WTC11 (cell line): Measurements from ENCODE around the gene PRKAR1B. TPM values are rescaled to one million over a fixed set of nuclear protein-coding genes. Genes with fewer than 3 reads are reported as not detected.

ENCODE experiments used
- ATAC-seq: fragments of 200-7000 bp; cut with Tn5 transposase; 2 replicates; pipeline ENCODE4 v1.10.0; 2021; ENCODE audit warnings: mild to moderate bottlenecking, moderate library complexity
- CTCF ChIA-PET: fragments of 300-600 bp; sonication (Branson Sonifier 250); formaldehyde crosslinking; loops from one replicate; lab custom pipeline; 2021; ENCODE audit warnings: antibody characterized with exemption; lab: Charles Lee
- POLR2A ChIA-PET: fragments of 350-600 bp; sonication (Branson Sonifier 250); formaldehyde crosslinking; loops from one replicate; lab custom pipeline; 2021; ENCODE audit warnings: antibody characterized with exemption; lab: Charles Lee
- DNase-seq: peaks from one replicate; pipeline ENCODE4 v3.0.0; 2021; ENCODE audit warnings: low spot score
- H3K27ac Mint-ChIP-seq: 2 replicates; pipeline ENCODE4 v1.8.0; 2021; ENCODE audit warnings: mixed read lengths
- H3K27me3 Mint-ChIP-seq: 2 replicates; pipeline ENCODE4 v1.8.0; 2021; ENCODE audit warnings: low read depth, mild to moderate bottlenecking, moderate library complexity, mixed read lengths
- H3K36me3 Mint-ChIP-seq: 2 replicates; pipeline ENCODE4 v1.8.0; 2021; ENCODE audit warnings: mixed read lengths
- H3K4me1 Mint-ChIP-seq: 2 replicates; pipeline ENCODE4 v1.8.0; 2022; ENCODE audit warnings: mixed read lengths
- H3K4me3 Mint-ChIP-seq: 2 replicates; pipeline ENCODE4 v1.8.0; 2021; ENCODE audit warnings: mild to moderate bottlenecking, moderate library complexity, mixed read lengths
- H3K9me3 Mint-ChIP-seq: 2 replicates; pipeline ENCODE4 v1.8.0; 2021; ENCODE audit warnings: mixed read lengths
- ESRRA ChIP-seq: sonication (generic); formaldehyde crosslinking; IDR thresholded peaks from 2 replicates; pipeline ENCODE4 v1.8.1; 2022; ENCODE audit warnings: mild to moderate bottlenecking, missing genetic modification reagents, borderline replicate concordance
- FOXJ3 ChIP-seq: sonication (generic); formaldehyde crosslinking; IDR thresholded peaks from 2 replicates; pipeline ENCODE4 v1.9.0; 2021; ENCODE audit warnings: missing genetic modification reagents, mild to moderate bottlenecking, borderline replicate concordance
- GABPB1 ChIP-seq: sonication (generic); formaldehyde crosslinking; IDR thresholded peaks from 2 replicates; pipeline ENCODE4 v1.8.1; 2023; ENCODE audit warnings: mild to moderate bottlenecking, missing genetic modification reagents
- JAZF1 ChIP-seq: fragments of 250-450 bp; sonication (Bioruptor Pico); IDR thresholded peaks from 2 replicates; pipeline ENCODE4 v1.9.0; 2021; ENCODE audit warnings: moderate library complexity, mild to moderate bottlenecking, inconsistent platforms
- NR2C2 ChIP-seq: sonication (generic); formaldehyde crosslinking; IDR thresholded peaks from 2 replicates; pipeline ENCODE4 v1.8.0; 2022; ENCODE audit warnings: mild to moderate bottlenecking, missing genetic modification reagents
- OVOL2 ChIP-seq: fragments of 250-450 bp; sonication (Bioruptor Pico); IDR thresholded peaks from 2 replicates; pipeline ENCODE4 v1.9.0; 2021; ENCODE audit warnings: mild to moderate bottlenecking, borderline replicate concordance
- RELA ChIP-seq: sonication (generic); formaldehyde crosslinking; IDR thresholded peaks from 2 replicates; pipeline ENCODE4 v1.8.1; 2022; ENCODE audit warnings: missing genetic modification reagents, mild to moderate bottlenecking, borderline replicate concordance
- TEAD1 ChIP-seq: sonication (generic); formaldehyde crosslinking; IDR thresholded peaks from 2 replicates; pipeline ENCODE4 v1.8.0; 2022; ENCODE audit warnings: mild to moderate bottlenecking, missing genetic modification reagents
- TEAD4 ChIP-seq: sonication (generic); formaldehyde crosslinking; IDR thresholded peaks from 2 replicates; pipeline ENCODE4 v1.8.0; 2022; ENCODE audit warnings: mild to moderate bottlenecking, missing genetic modification reagents
- ZNF121 ChIP-seq: sonication (generic); formaldehyde crosslinking; IDR thresholded peaks from 2 replicates; pipeline ENCODE4 v1.8.0; 2023; ENCODE audit warnings: missing genetic modification reagents
- ZNF317 ChIP-seq: sonication (generic); formaldehyde crosslinking; IDR thresholded peaks from 2 replicates; pipeline ENCODE4 v1.8.1; 2023; ENCODE audit warnings: low read depth, mild to moderate bottlenecking, moderate library complexity, missing genetic modification reagents, borderline replicate concordance
- ZNF671 ChIP-seq: fragments of 250-450 bp; sonication (Bioruptor Pico); IDR thresholded peaks from 2 replicates; pipeline ENCODE4 v1.8.0; 2021; ENCODE audit warnings: mild to moderate bottlenecking
- total RNA-seq: library from RNA; stranded (reverse); gene quantifications from 3 replicates; pipeline ENCODE4 v1.2.3, GENCODE V29; 2021
- TF ChIP-seq, protein P1 (sequence below): fragments of 250-450 bp; sonication (Bioruptor Pico); IDR thresholded peaks from 2 replicates; pipeline ENCODE4 v1.9.0; 2021; ENCODE audit warnings: mild to moderate bottlenecking, borderline replicate concordance
- TF ChIP-seq, protein P2 (sequence below): fragments of 250-450 bp; sonication (Bioruptor Pico); IDR thresholded peaks from 2 replicates; pipeline ENCODE4 v1.9.0; 2021; ENCODE audit warnings: mild to moderate bottlenecking
- TF ChIP-seq, protein P3 (sequence below): fragments of 250-450 bp; sonication (Bioruptor Pico); IDR thresholded peaks from 2 replicates; pipeline ENCODE4 v1.8.0; 2021; ENCODE audit warnings: mild to moderate bottlenecking
- TF ChIP-seq, protein P4 (sequence below): sonication (generic); formaldehyde crosslinking; IDR thresholded peaks from 2 replicates; pipeline ENCODE4 v1.8.1; 2023; ENCODE audit warnings: mild to moderate bottlenecking, missing genetic modification reagents
- TF ChIP-seq, protein P5 (sequence below): sonication (generic); formaldehyde crosslinking; IDR thresholded peaks from 2 replicates; pipeline ENCODE4 v1.8.0; 2023; ENCODE audit warnings: missing genetic modification reagents
- TF ChIP-seq, protein P6 (sequence below): fragments of 250-450 bp; sonication (Bioruptor Pico); IDR thresholded peaks from 2 replicates; pipeline ENCODE4 v1.9.0; 2021; ENCODE audit warnings: moderate library complexity, mild to moderate bottlenecking, inconsistent platforms, borderline replicate concordance
- TF ChIP-seq, protein P7 (sequence below): sonication (generic); formaldehyde crosslinking; IDR thresholded peaks from 2 replicates; pipeline ENCODE4 v1.8.1; 2023; ENCODE audit warnings: mild to moderate bottlenecking, missing genetic modification reagents

Gene PRKAR1B
- total RNA-seq, 1 experiment from 2014 or later: 43.6 TPM

DNA sequence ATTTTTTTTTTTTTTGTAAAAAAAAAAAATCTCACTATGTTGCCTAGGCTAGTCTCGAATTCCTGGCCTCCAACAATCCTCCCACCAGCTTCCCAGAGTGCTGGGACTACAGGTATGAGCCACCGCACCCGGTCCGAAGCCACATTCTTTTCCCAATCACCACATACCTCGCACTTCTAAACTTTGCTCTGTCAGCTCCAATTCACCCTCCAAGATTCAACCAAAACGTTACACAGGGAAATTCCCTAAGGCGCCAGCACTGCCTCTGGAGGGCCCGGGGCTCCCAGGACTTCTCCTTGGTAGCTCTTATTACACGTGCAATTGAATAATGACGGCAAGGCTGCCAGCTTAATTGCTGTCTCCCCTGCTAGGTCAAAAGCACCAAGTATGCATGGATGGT lies 10.9 kb downstream of the PRKAR1B start (continued):
- TF ChIP-seq, protein P1, sequence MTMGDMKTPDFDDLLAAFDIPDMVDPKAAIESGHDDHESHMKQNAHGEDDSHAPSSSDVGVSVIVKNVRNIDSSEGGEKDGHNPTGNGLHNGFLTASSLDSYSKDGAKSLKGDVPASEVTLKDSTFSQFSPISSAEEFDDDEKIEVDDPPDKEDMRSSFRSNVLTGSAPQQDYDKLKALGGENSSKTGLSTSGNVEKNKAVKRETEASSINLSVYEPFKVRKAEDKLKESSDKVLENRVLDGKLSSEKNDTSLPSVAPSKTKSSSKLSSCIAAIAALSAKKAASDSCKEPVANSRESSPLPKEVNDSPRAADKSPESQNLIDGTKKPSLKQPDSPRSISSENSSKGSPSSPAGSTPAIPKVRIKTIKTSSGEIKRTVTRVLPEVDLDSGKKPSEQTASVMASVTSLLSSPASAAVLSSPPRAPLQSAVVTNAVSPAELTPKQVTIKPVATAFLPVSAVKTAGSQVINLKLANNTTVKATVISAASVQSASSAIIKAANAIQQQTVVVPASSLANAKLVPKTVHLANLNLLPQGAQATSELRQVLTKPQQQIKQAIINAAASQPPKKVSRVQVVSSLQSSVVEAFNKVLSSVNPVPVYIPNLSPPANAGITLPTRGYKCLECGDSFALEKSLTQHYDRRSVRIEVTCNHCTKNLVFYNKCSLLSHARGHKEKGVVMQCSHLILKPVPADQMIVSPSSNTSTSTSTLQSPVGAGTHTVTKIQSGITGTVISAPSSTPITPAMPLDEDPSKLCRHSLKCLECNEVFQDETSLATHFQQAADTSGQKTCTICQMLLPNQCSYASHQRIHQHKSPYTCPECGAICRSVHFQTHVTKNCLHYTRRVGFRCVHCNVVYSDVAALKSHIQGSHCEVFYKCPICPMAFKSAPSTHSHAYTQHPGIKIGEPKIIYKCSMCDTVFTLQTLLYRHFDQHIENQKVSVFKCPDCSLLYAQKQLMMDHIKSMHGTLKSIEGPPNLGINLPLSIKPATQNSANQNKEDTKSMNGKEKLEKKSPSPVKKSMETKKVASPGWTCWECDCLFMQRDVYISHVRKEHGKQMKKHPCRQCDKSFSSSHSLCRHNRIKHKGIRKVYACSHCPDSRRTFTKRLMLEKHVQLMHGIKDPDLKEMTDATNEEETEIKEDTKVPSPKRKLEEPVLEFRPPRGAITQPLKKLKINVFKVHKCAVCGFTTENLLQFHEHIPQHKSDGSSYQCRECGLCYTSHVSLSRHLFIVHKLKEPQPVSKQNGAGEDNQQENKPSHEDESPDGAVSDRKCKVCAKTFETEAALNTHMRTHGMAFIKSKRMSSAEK (CRISPR knock-in tag): no peak
- no peak for TF ChIP-seq ZNF121 (CRISPR knock-in tag)
- TF ChIP-seq RELA (CRISPR knock-in tag): no peak
- TF ChIP-seq JAZF1 (CRISPR knock-in tag): no peak
- TF ChIP-seq OVOL2 (CRISPR knock-in tag): no peak
- TF ChIP-seq TEAD4 (CRISPR knock-in tag): no peak
- TF ChIP-seq, protein P2, sequence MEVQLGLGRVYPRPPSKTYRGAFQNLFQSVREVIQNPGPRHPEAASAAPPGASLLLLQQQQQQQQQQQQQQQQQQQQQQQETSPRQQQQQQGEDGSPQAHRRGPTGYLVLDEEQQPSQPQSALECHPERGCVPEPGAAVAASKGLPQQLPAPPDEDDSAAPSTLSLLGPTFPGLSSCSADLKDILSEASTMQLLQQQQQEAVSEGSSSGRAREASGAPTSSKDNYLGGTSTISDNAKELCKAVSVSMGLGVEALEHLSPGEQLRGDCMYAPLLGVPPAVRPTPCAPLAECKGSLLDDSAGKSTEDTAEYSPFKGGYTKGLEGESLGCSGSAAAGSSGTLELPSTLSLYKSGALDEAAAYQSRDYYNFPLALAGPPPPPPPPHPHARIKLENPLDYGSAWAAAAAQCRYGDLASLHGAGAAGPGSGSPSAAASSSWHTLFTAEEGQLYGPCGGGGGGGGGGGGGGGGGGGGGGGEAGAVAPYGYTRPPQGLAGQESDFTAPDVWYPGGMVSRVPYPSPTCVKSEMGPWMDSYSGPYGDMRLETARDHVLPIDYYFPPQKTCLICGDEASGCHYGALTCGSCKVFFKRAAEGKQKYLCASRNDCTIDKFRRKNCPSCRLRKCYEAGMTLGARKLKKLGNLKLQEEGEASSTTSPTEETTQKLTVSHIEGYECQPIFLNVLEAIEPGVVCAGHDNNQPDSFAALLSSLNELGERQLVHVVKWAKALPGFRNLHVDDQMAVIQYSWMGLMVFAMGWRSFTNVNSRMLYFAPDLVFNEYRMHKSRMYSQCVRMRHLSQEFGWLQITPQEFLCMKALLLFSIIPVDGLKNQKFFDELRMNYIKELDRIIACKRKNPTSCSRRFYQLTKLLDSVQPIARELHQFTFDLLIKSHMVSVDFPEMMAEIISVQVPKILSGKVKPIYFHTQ (CRISPR knock-in tag): no peak
- TF ChIP-seq, protein P3, sequence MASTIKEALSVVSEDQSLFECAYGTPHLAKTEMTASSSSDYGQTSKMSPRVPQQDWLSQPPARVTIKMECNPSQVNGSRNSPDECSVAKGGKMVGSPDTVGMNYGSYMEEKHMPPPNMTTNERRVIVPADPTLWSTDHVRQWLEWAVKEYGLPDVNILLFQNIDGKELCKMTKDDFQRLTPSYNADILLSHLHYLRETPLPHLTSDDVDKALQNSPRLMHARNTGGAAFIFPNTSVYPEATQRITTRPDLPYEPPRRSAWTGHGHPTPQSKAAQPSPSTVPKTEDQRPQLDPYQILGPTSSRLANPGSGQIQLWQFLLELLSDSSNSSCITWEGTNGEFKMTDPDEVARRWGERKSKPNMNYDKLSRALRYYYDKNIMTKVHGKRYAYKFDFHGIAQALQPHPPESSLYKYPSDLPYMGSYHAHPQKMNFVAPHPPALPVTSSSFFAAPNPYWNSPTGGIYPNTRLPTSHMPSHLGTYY (CRISPR knock-in tag): no peak
- TF ChIP-seq, protein P4, sequence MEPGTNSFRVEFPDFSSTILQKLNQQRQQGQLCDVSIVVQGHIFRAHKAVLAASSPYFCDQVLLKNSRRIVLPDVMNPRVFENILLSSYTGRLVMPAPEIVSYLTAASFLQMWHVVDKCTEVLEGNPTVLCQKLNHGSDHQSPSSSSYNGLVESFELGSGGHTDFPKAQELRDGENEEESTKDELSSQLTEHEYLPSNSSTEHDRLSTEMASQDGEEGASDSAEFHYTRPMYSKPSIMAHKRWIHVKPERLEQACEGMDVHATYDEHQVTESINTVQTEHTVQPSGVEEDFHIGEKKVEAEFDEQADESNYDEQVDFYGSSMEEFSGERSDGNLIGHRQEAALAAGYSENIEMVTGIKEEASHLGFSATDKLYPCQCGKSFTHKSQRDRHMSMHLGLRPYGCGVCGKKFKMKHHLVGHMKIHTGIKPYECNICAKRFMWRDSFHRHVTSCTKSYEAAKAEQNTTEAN (CRISPR knock-in tag): no peak

DNA sequence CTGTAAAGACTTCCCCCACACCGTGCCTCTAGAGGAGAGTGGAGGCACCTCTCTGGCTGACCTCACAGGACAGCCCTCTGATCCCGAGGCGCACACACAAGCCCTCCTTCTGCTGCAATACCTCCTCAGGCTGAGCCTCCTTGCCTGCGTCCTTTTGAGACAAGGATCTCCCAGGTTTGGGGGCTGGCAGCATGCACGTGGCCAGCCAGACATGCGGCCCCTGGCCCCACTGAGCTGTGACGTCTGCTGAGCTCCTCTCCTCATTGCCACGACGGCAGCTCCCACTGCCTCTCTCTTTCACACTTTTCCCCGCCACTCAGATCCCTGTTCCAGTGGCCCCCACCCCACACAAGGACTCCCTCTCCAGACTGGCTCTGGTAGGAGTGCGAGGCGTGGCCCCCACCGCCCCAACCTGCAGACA lies 12.8 kb downstream of the PRKAR1B start:
- peaks cover 13% of the 10 kb centered on the region for H3K36me3 Mint-ChIP-seq
- peak overlapping the region; percentile 63; the same call in 1 of the 2 replicates for H3K27ac Mint-ChIP-seq
- no peak overlapping the region; the same call in 1 of the 2 replicates for H3K4me3 Mint-ChIP-seq
- POLR2A ChIA-PET: interaction anchor here (1.5 kb wide), 1 partner anchor 49 kb away, joined by 3 read pairs; no protein-coding TSS in a partner anchor
- no peaks in the 10 kb centered on the region for H3K27me3 Mint-ChIP-seq
- ATAC-seq (peak; percentile 13; the same call in 1 of the 2 replicates), DNase-seq (no peak)
- H3K4me1 Mint-ChIP-seq: peaks cover 17% of the 10 kb centered on the region
- H3K9me3 Mint-ChIP-seq: peaks cover 4% of the 10 kb centered on the region; the same call in 1 of the 2 replicates
- CTCF ChIA-PET: no interaction called here
- TF ChIP-seq ZNF317 (CRISPR knock-in tag) (no peak), TEAD4 (CRISPR knock-in tag) (no peak), TEAD1 (no peak), ESRRA (CRISPR knock-in tag) (no peak), GABPB1 (CRISPR knock-in tag) (no peak), NR2C2 (CRISPR knock-in tag) (no peak), FOXJ3 (CRISPR knock-in tag) (no peak), ZNF671 (CRISPR knock-in tag) (no peak)
- TF ChIP-seq, protein P5, sequence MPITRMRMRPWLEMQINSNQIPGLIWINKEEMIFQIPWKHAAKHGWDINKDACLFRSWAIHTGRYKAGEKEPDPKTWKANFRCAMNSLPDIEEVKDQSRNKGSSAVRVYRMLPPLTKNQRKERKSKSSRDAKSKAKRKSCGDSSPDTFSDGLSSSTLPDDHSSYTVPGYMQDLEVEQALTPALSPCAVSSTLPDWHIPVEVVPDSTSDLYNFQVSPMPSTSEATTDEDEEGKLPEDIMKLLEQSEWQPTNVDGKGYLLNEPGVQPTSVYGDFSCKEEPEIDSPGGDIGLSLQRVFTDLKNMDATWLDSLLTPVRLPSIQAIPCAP (CRISPR knock-in tag): no peak
- TF ChIP-seq, protein P6, sequence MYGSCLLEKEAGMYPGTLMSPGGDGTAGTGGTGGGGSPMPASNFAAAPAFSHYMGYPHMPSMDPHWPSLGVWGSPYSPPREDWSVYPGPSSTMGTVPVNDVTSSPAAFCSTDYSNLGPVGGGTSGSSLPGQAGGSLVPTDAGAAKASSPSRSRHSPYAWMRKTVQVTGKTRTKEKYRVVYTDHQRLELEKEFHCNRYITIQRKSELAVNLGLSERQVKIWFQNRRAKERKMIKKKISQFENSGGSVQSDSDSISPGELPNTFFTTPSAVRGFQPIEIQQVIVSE (CRISPR knock-in tag): no peak
- TF ChIP-seq, protein P7, sequence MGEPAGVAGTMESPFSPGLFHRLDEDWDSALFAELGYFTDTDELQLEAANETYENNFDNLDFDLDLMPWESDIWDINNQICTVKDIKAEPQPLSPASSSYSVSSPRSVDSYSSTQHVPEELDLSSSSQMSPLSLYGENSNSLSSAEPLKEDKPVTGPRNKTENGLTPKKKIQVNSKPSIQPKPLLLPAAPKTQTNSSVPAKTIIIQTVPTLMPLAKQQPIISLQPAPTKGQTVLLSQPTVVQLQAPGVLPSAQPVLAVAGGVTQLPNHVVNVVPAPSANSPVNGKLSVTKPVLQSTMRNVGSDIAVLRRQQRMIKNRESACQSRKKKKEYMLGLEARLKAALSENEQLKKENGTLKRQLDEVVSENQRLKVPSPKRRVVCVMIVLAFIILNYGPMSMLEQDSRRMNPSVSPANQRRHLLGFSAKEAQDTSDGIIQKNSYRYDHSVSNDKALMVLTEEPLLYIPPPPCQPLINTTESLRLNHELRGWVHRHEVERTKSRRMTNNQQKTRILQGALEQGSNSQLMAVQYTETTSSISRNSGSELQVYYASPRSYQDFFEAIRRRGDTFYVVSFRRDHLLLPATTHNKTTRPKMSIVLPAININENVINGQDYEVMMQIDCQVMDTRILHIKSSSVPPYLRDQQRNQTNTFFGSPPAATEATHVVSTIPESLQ (CRISPR knock-in tag): no peak
- TF ChIP-seq, protein P2 (CRISPR knock-in tag): no peak
